Measurements from ENCODE around the gene DPF3.

GRCh38 chr14:72722201-72722785, 171.6 kb downstream of the DPF3 start:
- TF ChIP-seq YY1 (IDR thresholded peaks at IDR 0.05; ENCODE audit: insufficient read depth, insufficient read length), result no peak
- no peak for TF ChIP-seq ZNF274 (IDR thresholded peaks at IDR 0.05; ENCODE audit: low read depth, low read length)
- TF ChIP-seq SUZ12 (IDR thresholded peaks at IDR 0.05; ENCODE audit: extremely low read depth, insufficient read depth, insufficient read length), result no peak
